ENCODE results near the gene DENND1A.

- no peak for TF ChIP-seq RAD21 (IDR thresholded peaks at IDR 0.05)
- no peak for TF ChIP-seq CTCF (IDR thresholded peaks at IDR 0.05; ENCODE audit: low read depth, low read length, missing input control)
- TF ChIP-seq MAX (IDR thresholded peaks at IDR 0.05) = no peak
- TF ChIP-seq TAF1 (conservative IDR thresholded peaks at IDR 0.05) = no peak
- no peak for TF ChIP-seq YY1 (IDR thresholded peaks at IDR 0.05)
- no peak for TF ChIP-seq ATF3 (IDR thresholded peaks at IDR 0.05)
- no peak for TF ChIP-seq REST (IDR thresholded peaks at IDR 0.05)
- no peak for TF ChIP-seq GABPA (IDR thresholded peaks at IDR 0.05 in 1 of 2, conservative IDR thresholded peaks at IDR 0.05 in 1 of 2)
- TF ChIP-seq RXRA (IDR thresholded peaks at IDR 0.05) = no peak
- TF ChIP-seq ZBTB33 (IDR thresholded peaks at IDR 0.05) = no peak
These were observed 44.5 kb upstream of the DENND1A start for GRCh38 chr9:123974471-123974870.
